HG02973 (cell line): ENCODE results near the gene TCF12.
"Not testable (repeated sequence)": the region's sequence is repeated elsewhere in the genome, so short reads cannot be mapped to it uniquely, and the experiment has no call there.

Experiments used
- ATAC-seq: cut with Tn5 transposase; IDR thresholded peaks from one replicate; pipeline ENCODE4 v1.9.1; 2021; ENCODE audit warnings: moderate library complexity; ENCODE audit not compliant: unreplicated experiment

The TCF12 gene

GRCh38 chr15:56915888-56916287, 2.6 kb upstream of the TCF12 start:
- ATAC-seq: no peak

- no peak for ATAC-seq
Measured at GRCh38 chr15:56916825-56917477, 1.5 kb upstream of the TCF12 start.

GRCh38 chr15:56917652-56918045, 795 bp upstream of the TCF12 start:
- peak; percentile 8 for ATAC-seq

- peak; percentile 30 for ATAC-seq
Measured at GRCh38 chr15:56919031-56919608, 676 bp downstream of the TCF12 start.

GRCh38 chr15:56919609-56920366, 1.3 kb downstream of the TCF12 start:
- ATAC-seq: no peak

- no peak for ATAC-seq
Measured at GRCh38 chr15:56920367-56920627, 1.9 kb downstream of the TCF12 start.

GRCh38 chr15:56923174-56923591, 4.7 kb downstream of the TCF12 start:
- ATAC-seq: no peak

GRCh38 chr15:56927816-56928215, 9.4 kb downstream of the TCF12 start:
- ATAC-seq: no peak

GRCh38 chr15:56929399-56929798, 11.0 kb downstream of the TCF12 start:
- ATAC-seq: no peak

- ATAC-seq: no peak
Measured at GRCh38 chr15:56929933-56930332, 11.5 kb downstream of the TCF12 start.

GRCh38 chr15:56930669-56931313, 12.3 kb downstream of the TCF12 start:
- ATAC-seq: no peak

- no peak for ATAC-seq
Measured at GRCh38 chr15:56931639-56932508, 13.4 kb downstream of the TCF12 start.

- not testable (repeated sequence) for ATAC-seq
Measured at GRCh38 chr15:56932509-56932868, 14.0 kb downstream of the TCF12 start.

- ATAC-seq: no peak
Measured at GRCh38 chr15:56933410-56933809, 15.0 kb downstream of the TCF12 start.

GRCh38 chr15:56933811-56934210, 15.4 kb downstream of the TCF12 start:
- no peak for ATAC-seq

- no peak for ATAC-seq
Measured at GRCh38 chr15:56934269-56934668, 15.8 kb downstream of the TCF12 start.

GRCh38 chr15:56936929-56937328, 18.5 kb downstream of the TCF12 start:
- ATAC-seq: no peak

- no peak for ATAC-seq
Measured at GRCh38 chr15:56939257-56939656, 20.8 kb downstream of the TCF12 start.

GRCh38 chr15:56940388-56940787, 21.9 kb downstream of the TCF12 start:
- ATAC-seq: no peak

- no peak for ATAC-seq
Measured at GRCh38 chr15:56942118-56942517, 23.7 kb downstream of the TCF12 start.

GRCh38 chr15:56943403-56943802, 25.0 kb downstream of the TCF12 start:
- no peak for ATAC-seq
